Measurements from ENCODE around the gene FAM163A.

The FAM163A gene

GRCh38 chr1:179743679-179744400, 749 bp downstream of the FAM163A start:
- no peak for TF ChIP-seq ZFX (IDR thresholded peaks at IDR 0.05; ENCODE audit: borderline replicate concordance)
- no peak for TF ChIP-seq CTCF (IDR thresholded peaks at IDR 0.05)
- no peak overlapping the region for H3K27ac ChIP-seq

GRCh38 chr1:179744401-179745130, 1.5 kb downstream of the FAM163A start:
- H3K27ac ChIP-seq: no peak overlapping the region
- TF ChIP-seq ZFX (IDR thresholded peaks at IDR 0.05; ENCODE audit: borderline replicate concordance) (no peak), CTCF (IDR thresholded peaks at IDR 0.05) (no peak)

GRCh38 chr1:179745131-179745611, 2.1 kb downstream of the FAM163A start:
- TF ChIP-seq ZFX (IDR thresholded peaks at IDR 0.05; ENCODE audit: borderline replicate concordance): no peak
- TF ChIP-seq CTCF (IDR thresholded peaks at IDR 0.05): no peak
- H3K27ac ChIP-seq: no peak overlapping the region

- H3K27ac ChIP-seq: no peak overlapping the region
- no peak for TF ChIP-seq ZFX (IDR thresholded peaks at IDR 0.05; ENCODE audit: borderline replicate concordance)
- no peak for TF ChIP-seq CTCF (IDR thresholded peaks at IDR 0.05)
These were observed 2.7 kb downstream of the FAM163A start for GRCh38 chr1:179745743-179746142.

GRCh38 chr1:179747611-179748010, 4.5 kb downstream of the FAM163A start:
- H3K27ac ChIP-seq: no peak overlapping the region
- TF ChIP-seq ZFX (IDR thresholded peaks at IDR 0.05; ENCODE audit: borderline replicate concordance) (no peak), CTCF (IDR thresholded peaks at IDR 0.05) (no peak)

GRCh38 chr1:179748772-179749171, 5.7 kb downstream of the FAM163A start:
- H3K27ac ChIP-seq: no peak overlapping the region

More at GRCh38 chr1:179748772-179749171, 5.7 kb downstream of the FAM163A start:
- TF ChIP-seq CTCF (IDR thresholded peaks at IDR 0.05) (no peak), ZFX (IDR thresholded peaks at IDR 0.05; ENCODE audit: borderline replicate concordance) (no peak)
